Epithelial cell of esophagus (primary cell): ENCODE results near the gene MCAT.

ENCODE experiments used
- DNase-seq: peaks from one replicate; pipeline ENCODE4 v3.0.0; 2010; ENCODE audit warnings: low read depth
- H3K4me3 ChIP-seq: 2 replicates; pipeline ENCODE4 v1.5.1; 2011; ENCODE audit warnings: mild to moderate bottlenecking, low read length, control low read depth
- CTCF ChIP-seq: IDR thresholded peaks from 2 replicates; pipeline ENCODE4 v1.5.1; 2011; ENCODE audit warnings: low read depth, mild to moderate bottlenecking, low read length, control low read depth, inconsistent platforms; ENCODE audit not compliant: insufficient read depth; ENCODE audit errors: missing control alignments

Gene MCAT

GRCh38 chr22:43159484-43160178 is 16.4 kb upstream of the MCAT start:
- TF ChIP-seq CTCF, result peak; percentile 57
- no peak for DNase-seq
- no peak overlapping the region for H3K4me3 ChIP-seq

- DNase-seq, result no peak
- no peak overlapping the region for H3K4me3 ChIP-seq
- TF ChIP-seq CTCF, result no peak
Measured at GRCh38 chr22:43158778-43159483, 15.7 kb upstream of the MCAT start.

GRCh38 chr22:43157874-43158546 is 14.8 kb upstream of the MCAT start:
- H3K4me3 ChIP-seq, result no peak overlapping the region
- no peak for DNase-seq
- no peak for TF ChIP-seq CTCF

GRCh38 chr22:43156413-43156812 is 13.2 kb upstream of the MCAT start:
- DNase-seq, result no peak
- TF ChIP-seq CTCF, result no peak
- no peak overlapping the region for H3K4me3 ChIP-seq

- peak; percentile 21 for DNase-seq
- H3K4me3 ChIP-seq, result no peak overlapping the region
- TF ChIP-seq CTCF, result no peak
Measured at GRCh38 chr22:43155789-43156188, 12.6 kb upstream of the MCAT start.

GRCh38 chr22:43154887-43155536 is 11.8 kb upstream of the MCAT start:
- H3K4me3 ChIP-seq, result no peak overlapping the region
- no peak for TF ChIP-seq CTCF
- no peak for DNase-seq
